HG02588 (cell line): ENCODE results near the gene FCHO1.
"Not testable (repeated sequence)": the region's sequence is repeated elsewhere in the genome, so short reads cannot be mapped to it uniquely, and the experiment has no call there.

Experiments used
- ATAC-seq: cut with Tn5 transposase; IDR thresholded peaks from one replicate; pipeline ENCODE4 v1.9.1; 2021; ENCODE audit warnings: mild to moderate bottlenecking, moderate library complexity; ENCODE audit not compliant: unreplicated experiment

FCHO1 gene

GRCh38 chr19:17788632-17789031 is 37.4 kb downstream of the FCHO1 start:
- no peak for ATAC-seq

- ATAC-seq = no peak
Measured at GRCh38 chr19:17790059-17790780, 38.9 kb downstream of the FCHO1 start.

- ATAC-seq = no peak
Measured at GRCh38 chr19:17794412-17794730, 43.1 kb downstream of the FCHO1 start.

GRCh38 chr19:17794731-17795494 is 43.6 kb downstream of the FCHO1 start, which contains the start of gene B3GNT3:
TSS of gene B3GNT3 (plus strand) at chr19:17795138. CDS start at chr19:17807808, 12,670 bp downstream.
- no peak for ATAC-seq

- no peak for ATAC-seq
Measured at GRCh38 chr19:17795495-17795856, 44.2 kb downstream of the FCHO1 start.

- ATAC-seq = no peak
Measured at GRCh38 chr19:17796013-17796837, 44.9 kb downstream of the FCHO1 start.

- no peak for ATAC-seq
Measured at GRCh38 chr19:17796838-17797423, 45.7 kb downstream of the FCHO1 start.

- ATAC-seq = no peak
Measured at GRCh38 chr19:17797424-17798201, 46.3 kb downstream of the FCHO1 start.

GRCh38 chr19:17798599-17798998 is 47.3 kb downstream of the FCHO1 start:
- not testable (repeated sequence) for ATAC-seq

- no peak for ATAC-seq
Measured at GRCh38 chr19:17802137-17802858, 51.0 kb downstream of the FCHO1 start.

GRCh38 chr19:17803264-17803896 is 52.1 kb downstream of the FCHO1 start:
- no peak for ATAC-seq

- ATAC-seq = no peak
Measured at GRCh38 chr19:17805427-17805826, 54.1 kb downstream of the FCHO1 start.

GRCh38 chr19:17806945-17807344 is 55.7 kb downstream of the FCHO1 start:
- ATAC-seq = no peak

- no peak for ATAC-seq
Measured at GRCh38 chr19:17807731-17808316, 56.5 kb downstream of the FCHO1 start.

GRCh38 chr19:17811103-17811502 is 59.8 kb downstream of the FCHO1 start:
- no peak for ATAC-seq

- ATAC-seq = no peak
Measured at GRCh38 chr19:17811681-17812080, 60.4 kb downstream of the FCHO1 start.

GRCh38 chr19:17812099-17812498 is 60.8 kb downstream of the FCHO1 start:
- ATAC-seq = no peak

- no peak for ATAC-seq
Measured at GRCh38 chr19:17817668-17818363, 66.5 kb downstream of the FCHO1 start.
